HCT116 (cell line): ENCODE measurements around the gene SIGLECL1. TPM values are rescaled to one million over a fixed set of nuclear protein-coding genes. Genes with fewer than 3 reads are reported as not detected.

Experiments used
- ATAC-seq: fragments of 200-7000 bp; cut with Tn5 transposase; 2 replicates; pipeline ENCODE4 v1.9.1; 2020; ENCODE audit warnings: mild to moderate bottlenecking, moderate library complexity
- BruUV-seq: library from RNA; stranded (reverse); fragments of 400-500 nt; replicated peaks from 2 replicates; lab custom pipeline; 2021; lab: Mats Ljungman, UMichigan
- CTCF ChIA-PET: fragments of 300-600 bp; sonication (Branson Sonifier 250); formaldehyde crosslinking; loops from one replicate; lab custom pipeline; 2021; ENCODE audit warnings: antibody characterized with exemption; lab: Charles Lee
- POLR2A ChIA-PET: fragments of 300-600, 350-600 bp; sonication (Branson Sonifier 250); formaldehyde crosslinking; loops from one replicate; lab custom pipeline; 2021; ENCODE audit warnings: antibody characterized with exemption; lab: Charles Lee
- RAD21 ChIA-PET, 2 experiments: fragments of 300-600 bp; sonication (Branson Sonifier 250); formaldehyde crosslinking; loops; one replicate each; lab custom pipeline; 2023; ENCODE audit warnings: low total read pairs in 2 of 2; ENCODE audit not compliant: uncharacterized antibody in 2 of 2, unreplicated experiment in 2 of 2, low non-redundant PET in 1 of 2; lab: Charles Lee
- DNase-seq: peaks from one replicate; pipeline ENCODE4 v3.0.0-alpha.2; 2010; ENCODE audit warnings: low read depth, low spot score
- H2AFZ ChIP-seq: fragments of 200-600 bp; shearing (Covaris generic), sonication (generic); 2 replicates; pipeline ENCODE4 v1.6.1; 2017; ENCODE audit warnings: low read depth, mixed run types, mixed read lengths, antibody characterized with exemption, low read length; ENCODE audit not compliant: poor library complexity, severe bottlenecking
- H3K27ac ChIP-seq: 2 replicates; pipeline ENCODE4 v1.5.1; 2012; ENCODE audit warnings: low read depth, low read length
- H3K27me3 ChIP-seq: fragments of 200-600 bp; sonication (generic); 2 replicates; pipeline ENCODE4 v1.6.1; 2016; ENCODE audit warnings: mixed run types, low read length, mixed read lengths; ENCODE audit not compliant: insufficient read depth
- H3K36me3 ChIP-seq, 2 experiments: fragments of 200-500 bp in 1 of 2; fragments of 200-600 bp in 1 of 2; sonication (Bioruptor generic) in 1 of 2; sonication (generic) in 1 of 2; 2 replicates each; pipeline versions ENCODE4 v1.5.1 to v1.6.1; 2014 to 2016; ENCODE audit warnings: low read length in 2 of 2, inconsistent platforms in 1 of 2, mixed read lengths in 1 of 2, mixed run types in 1 of 2; ENCODE audit not compliant: insufficient read depth in 2 of 2, control insufficient read depth in 1 of 2
- H3K4me1 ChIP-seq, 2 experiments: fragments of 200-600 bp in 1 of 2; sonication (generic) in 1 of 2; 2 replicates each; pipeline versions ENCODE4 v1.5.1 to v1.6.1; 2012 to 2017; ENCODE audit warnings: low read length in 2 of 2, inconsistent platforms in 1 of 2, mild to moderate bottlenecking in 1 of 2, mixed read lengths in 1 of 2, mixed run types in 1 of 2, moderate library complexity in 1 of 2; ENCODE audit not compliant: insufficient read depth in 2 of 2, control insufficient read depth in 1 of 2
- H3K4me2 ChIP-seq: fragments of 200-600 bp; sonication (generic); 2 replicates; pipeline ENCODE4 v1.6.1; 2017; ENCODE audit warnings: mixed run types, low read length, mixed read lengths
- H3K4me3 ChIP-seq, 2 experiments: fragments of 200-600 bp in 1 of 2; sonication (generic) in 1 of 2; replicated peaks in 1 of 2; 2 replicates each; pipeline ENCODE4 v1.5.1; 2011 to 2016; ENCODE audit warnings: low read length in 2 of 2, control low read depth in 1 of 2, low read depth in 1 of 2, mild to moderate bottlenecking in 1 of 2, mixed read lengths in 1 of 2, mixed run types in 1 of 2
- H3K79me2 ChIP-seq: fragments of 200-600 bp; sonication (generic); 2 replicates; pipeline ENCODE4 v1.6.1; 2017; ENCODE audit warnings: mild to moderate bottlenecking, mixed run types, low read length, moderate library complexity, mixed read lengths; ENCODE audit not compliant: insufficient read depth
- H3K9ac ChIP-seq: fragments of 200-600 bp; sonication (generic); 2 replicates; pipeline ENCODE4 v1.6.1; 2016; ENCODE audit warnings: low read length, mixed read lengths
- H3K9me2 ChIP-seq: fragments of 200-600 bp; sonication (generic), shearing (Covaris generic); 2 replicates; pipeline ENCODE4 v1.6.1; 2017; ENCODE audit warnings: mixed run types, mild to moderate bottlenecking, moderate library complexity; ENCODE audit not compliant: insufficient read depth
- H3K9me3 ChIP-seq, 2 experiments: fragments of 200-500 bp in 1 of 2; fragments of 200-600 bp in 1 of 2; sonication (Bioruptor generic) in 1 of 2; sonication (generic) in 1 of 2; 2 replicates each; pipeline ENCODE4 v1.6.1; 2014 to 2017; ENCODE audit warnings: low read length in 2 of 2, mixed read lengths in 2 of 2, inconsistent platforms in 1 of 2, low read depth in 1 of 2, mild to moderate bottlenecking in 1 of 2, mixed run types in 1 of 2, moderate library complexity in 1 of 2; ENCODE audit not compliant: control insufficient read depth in 1 of 2, insufficient read depth in 1 of 2
- H4K20me1 ChIP-seq: fragments of 200-600 bp; sonication (generic), shearing (Covaris generic); 2 replicates; pipeline ENCODE4 v1.6.1; 2017; ENCODE audit warnings: mixed run types, mild to moderate bottlenecking, moderate library complexity; ENCODE audit not compliant: insufficient read depth
- CBX3 ChIP-seq: IDR thresholded peaks from 2 replicates; pipeline ENCODE4 v1.6.1; 2012; ENCODE audit warnings: low read depth
- EGR1 ChIP-seq: IDR thresholded peaks from 2 replicates; pipeline ENCODE4 v1.6.1; 2012; ENCODE audit warnings: low read depth
- ELF1 ChIP-seq: IDR thresholded peaks from 2 replicates; pipeline ENCODE4 v1.6.1; 2012; ENCODE audit warnings: low read depth, borderline replicate concordance
- EZH2 ChIP-seq: fragments of 200-600 bp; sonication (generic); IDR thresholded peaks from 2 replicates; pipeline ENCODE4 v1.6.1; 2017; ENCODE audit warnings: antibody characterized with exemption, mixed run types
- EZH2phosphoT487 ChIP-seq: fragments of 200-600 bp; IDR thresholded peaks from 2 replicates; pipeline ENCODE4 v1.6.1; 2018; ENCODE audit warnings: antibody characterized with exemption, borderline replicate concordance
- JUND ChIP-seq: IDR thresholded peaks from 2 replicates; pipeline ENCODE4 v1.6.1; 2012
- POLR2AphosphoS5 ChIP-seq: IDR thresholded peaks from 2 replicates; pipeline ENCODE4 v1.6.1; 2011; ENCODE audit warnings: mild to moderate bottlenecking, low read depth, low read length, moderate library complexity
- SIN3A ChIP-seq: IDR thresholded peaks from 2 replicates; pipeline ENCODE4 v1.6.1; 2012; ENCODE audit warnings: low read depth
- SP1 ChIP-seq: IDR thresholded peaks from 2 replicates; pipeline ENCODE4 v1.6.1; 2012; ENCODE audit warnings: low read depth
- TCF7L2 ChIP-seq: IDR thresholded peaks from 2 replicates; pipeline ENCODE4 v1.7.0; 2011; ENCODE audit warnings: borderline replicate concordance, inconsistent platforms; ENCODE audit not compliant: insufficient read depth, insufficient read length; ENCODE audit errors: extremely low read depth
- YY1 ChIP-seq: IDR thresholded peaks from 2 replicates; pipeline ENCODE4 v1.6.1; 2011; ENCODE audit warnings: low read length, low read depth, moderate library complexity, mild to moderate bottlenecking; ENCODE audit not compliant: insufficient replicate concordance; ENCODE audit errors: extremely low read depth
- ZFX ChIP-seq: fragments of 450-650 bp; IDR thresholded peaks from 2 replicates; pipeline ENCODE4 v1.6.1; 2017
- intact Hi-C: fragments of 100-400 bp; cut with micrococcal nuclease; formaldehyde crosslinking; loops from 2 replicates; pipeline ENCODE4 v1.10.0; 2022
- total RNA-seq: library from RNA; stranded (reverse); gene quantifications from one replicate; pipeline ENCODE4 v1.2.1, GENCODE V29; 2021; ENCODE audit not compliant: unreplicated experiment
- TF ChIP-seq, protein P1 (sequence below): IDR thresholded peaks from 2 replicates; pipeline ENCODE4 v1.6.1; 2012
- TF ChIP-seq, protein P2 (sequence below), 3 experiments: fragments of 200-600 bp in 1 of 3; sonication (generic) in 1 of 3; IDR thresholded peaks in 2 of 3; conservative IDR thresholded peaks in 1 of 3; 2 replicates each; pipeline ENCODE4 v1.5.1; 2012 to 2017; ENCODE audit warnings: low read depth in 2 of 3, low read length in 2 of 3, antibody characterized with exemption in 1 of 3, borderline replicate concordance in 1 of 3, control low read depth in 1 of 3, mild to moderate bottlenecking in 1 of 3, mixed read lengths in 1 of 3, mixed run types in 1 of 3, moderate library complexity in 1 of 3; ENCODE audit not compliant: insufficient read depth in 1 of 3
- TF ChIP-seq, protein P3 (sequence below): IDR thresholded peaks from 2 replicates; pipeline ENCODE4 v1.6.1; 2011; ENCODE audit warnings: mild to moderate bottlenecking, low read length, moderate library complexity; ENCODE audit not compliant: insufficient replicate concordance; ENCODE audit errors: extremely low read depth
- TF ChIP-seq, protein P4 (sequence below): IDR thresholded peaks from 2 replicates; pipeline ENCODE4 v1.6.1; 2012

SIGLECL1 gene
- total RNA-seq, 1 experiment from 2014 or later, result not detected

DNA sequence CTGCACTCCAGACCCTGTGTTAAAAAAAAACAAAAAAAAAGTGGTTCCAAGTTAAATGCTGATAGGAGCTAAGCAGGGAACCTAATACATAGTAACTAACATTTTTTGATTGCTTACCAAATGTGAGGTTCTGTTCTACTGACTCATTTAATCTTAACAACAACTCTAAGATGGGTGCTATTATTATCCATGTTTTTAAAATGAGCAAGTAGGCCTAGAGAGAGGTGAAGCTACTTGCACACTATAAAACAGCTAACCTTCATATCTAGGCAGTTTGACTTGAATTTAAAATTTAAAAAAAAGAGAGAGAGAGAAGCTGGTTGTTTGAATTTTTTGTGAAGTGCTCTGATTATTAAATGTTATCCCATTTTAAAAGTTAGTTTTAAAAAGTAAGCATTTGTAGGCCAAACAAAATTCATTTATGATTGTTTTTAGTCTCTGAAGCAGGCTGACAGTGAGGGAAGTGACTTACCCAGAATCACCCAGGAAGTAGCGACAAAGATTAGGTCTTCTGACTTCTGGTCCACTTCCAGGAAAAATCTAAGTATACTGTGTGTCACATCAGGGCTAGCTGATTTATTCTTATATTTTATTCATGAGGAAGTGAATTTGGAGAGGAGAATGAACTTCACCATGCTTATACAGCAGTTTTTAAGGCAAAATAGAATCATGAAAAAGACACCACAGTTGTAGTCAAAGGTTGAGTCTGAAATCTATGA, 2.4 kb downstream of the SIGLECL1 start:
- intact Hi-C loops, result no loop called here
- no peaks in the 10 kb centered on the region for H4K20me1 ChIP-seq
- POLR2A ChIA-PET, result no interaction called here
- BruUV-seq, result no TSS peak
- no peak overlapping the region for H3K9ac ChIP-seq
- no peak overlapping the region for H3K4me2 ChIP-seq
- no peaks in the 10 kb centered on the region for H3K9me2 ChIP-seq
- no peak for ATAC-seq
- H3K36me3 ChIP-seq, result no peaks in the 10 kb centered on the region
- CTCF ChIA-PET, result no interaction called here
- DNase-seq, result no peak
- H3K4me3 ChIP-seq, result no peak overlapping the region
- H3K4me1 ChIP-seq, result no peaks in the 10 kb centered on the region; a peak in 1 of 4 replicates
- H3K27ac ChIP-seq, result no peak overlapping the region
- RAD21 ChIA-PET, result no interaction called here
- H2AFZ ChIP-seq, result no peak overlapping the region
- TF ChIP-seq POLR2AphosphoS5, result no peak
- TF ChIP-seq, protein P1, sequence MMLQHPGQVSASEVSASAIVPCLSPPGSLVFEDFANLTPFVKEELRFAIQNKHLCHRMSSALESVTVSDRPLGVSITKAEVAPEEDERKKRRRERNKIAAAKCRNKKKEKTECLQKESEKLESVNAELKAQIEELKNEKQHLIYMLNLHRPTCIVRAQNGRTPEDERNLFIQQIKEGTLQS, result no peak
- H3K9me3 ChIP-seq, result no peaks in the 10 kb centered on the region
- no peaks in the 10 kb centered on the region for H3K27me3 ChIP-seq
- no peaks in the 10 kb centered on the region for H3K79me2 ChIP-seq

DNA sequence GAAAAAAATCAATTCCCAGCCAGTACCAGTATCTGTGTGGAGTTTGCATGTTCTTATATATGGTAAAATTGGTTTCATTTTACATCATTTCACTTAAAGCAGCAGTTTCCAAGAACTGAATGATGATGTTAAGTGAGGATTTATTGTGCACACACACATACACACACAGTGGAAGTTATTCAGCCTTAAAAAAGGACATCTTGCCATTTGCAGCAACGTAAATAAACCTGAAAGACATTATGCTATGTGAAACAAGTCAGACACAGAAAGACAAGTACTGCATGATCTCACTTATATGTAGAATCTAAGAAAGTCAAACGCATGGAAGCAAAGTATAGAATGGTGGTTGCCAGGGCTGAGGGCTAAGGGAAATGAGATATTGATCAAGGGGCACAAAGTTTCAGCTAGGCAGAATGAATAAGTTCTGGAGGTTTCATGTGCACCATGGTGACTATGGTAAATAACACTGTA, 5.3 kb downstream of the SIGLECL1 start:
- no peak overlapping the region for H3K27ac ChIP-seq
- CTCF ChIA-PET, result no interaction called here
- no peaks in the 10 kb centered on the region for H3K9me2 ChIP-seq
- DNase-seq, result no peak
- POLR2A ChIA-PET, result no interaction called here
- BruUV-seq, result no TSS peak
- H4K20me1 ChIP-seq, result no peaks in the 10 kb centered on the region
- no peaks in the 10 kb centered on the region for H3K79me2 ChIP-seq
- intact Hi-C loops, result loop anchor here (1.0 kb wide), 1 partner anchor 124 kb away; no protein-coding TSS in a partner anchor
- no peak for ATAC-seq
- no peak overlapping the region for H3K4me3 ChIP-seq
- H3K27me3 ChIP-seq, result no peaks in the 10 kb centered on the region; the same call in 1 of the 2 replicates
- H3K4me1 ChIP-seq, result no peaks in the 10 kb centered on the region; a peak in 1 of 4 replicates
- no peaks in the 10 kb centered on the region for H3K9me3 ChIP-seq
- H2AFZ ChIP-seq, result no peak overlapping the region
- H3K4me2 ChIP-seq, result no peak overlapping the region
- RAD21 ChIA-PET, result no interaction called here
- no peaks in the 10 kb centered on the region for H3K36me3 ChIP-seq
- H3K9ac ChIP-seq, result no peak overlapping the region
- TF ChIP-seq ZFX (no peak), EGR1 (no peak), POLR2AphosphoS5 (no peak), JUND (no peak), TCF7L2 (no peak), YY1 (no peak), EZH2phosphoT487 (no peak), EZH2 (no peak), SIN3A (no peak), CBX3 (no peak), SP1 (no peak), ELF1 (no peak)
- TF ChIP-seq, protein P2, sequence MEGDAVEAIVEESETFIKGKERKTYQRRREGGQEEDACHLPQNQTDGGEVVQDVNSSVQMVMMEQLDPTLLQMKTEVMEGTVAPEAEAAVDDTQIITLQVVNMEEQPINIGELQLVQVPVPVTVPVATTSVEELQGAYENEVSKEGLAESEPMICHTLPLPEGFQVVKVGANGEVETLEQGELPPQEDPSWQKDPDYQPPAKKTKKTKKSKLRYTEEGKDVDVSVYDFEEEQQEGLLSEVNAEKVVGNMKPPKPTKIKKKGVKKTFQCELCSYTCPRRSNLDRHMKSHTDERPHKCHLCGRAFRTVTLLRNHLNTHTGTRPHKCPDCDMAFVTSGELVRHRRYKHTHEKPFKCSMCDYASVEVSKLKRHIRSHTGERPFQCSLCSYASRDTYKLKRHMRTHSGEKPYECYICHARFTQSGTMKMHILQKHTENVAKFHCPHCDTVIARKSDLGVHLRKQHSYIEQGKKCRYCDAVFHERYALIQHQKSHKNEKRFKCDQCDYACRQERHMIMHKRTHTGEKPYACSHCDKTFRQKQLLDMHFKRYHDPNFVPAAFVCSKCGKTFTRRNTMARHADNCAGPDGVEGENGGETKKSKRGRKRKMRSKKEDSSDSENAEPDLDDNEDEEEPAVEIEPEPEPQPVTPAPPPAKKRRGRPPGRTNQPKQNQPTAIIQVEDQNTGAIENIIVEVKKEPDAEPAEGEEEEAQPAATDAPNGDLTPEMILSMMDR (IDR thresholded peaks at IDR 0.05 in 2 of 3, conservative IDR thresholded peaks at IDR 0.05 in 1 of 3; ENCODE audit: borderline replicate concordance in 1 of 3, insufficient read depth in 1 of 3, low read depth in 2 of 3, low read length in 2 of 3), result no peak
- TF ChIP-seq, protein P3, sequence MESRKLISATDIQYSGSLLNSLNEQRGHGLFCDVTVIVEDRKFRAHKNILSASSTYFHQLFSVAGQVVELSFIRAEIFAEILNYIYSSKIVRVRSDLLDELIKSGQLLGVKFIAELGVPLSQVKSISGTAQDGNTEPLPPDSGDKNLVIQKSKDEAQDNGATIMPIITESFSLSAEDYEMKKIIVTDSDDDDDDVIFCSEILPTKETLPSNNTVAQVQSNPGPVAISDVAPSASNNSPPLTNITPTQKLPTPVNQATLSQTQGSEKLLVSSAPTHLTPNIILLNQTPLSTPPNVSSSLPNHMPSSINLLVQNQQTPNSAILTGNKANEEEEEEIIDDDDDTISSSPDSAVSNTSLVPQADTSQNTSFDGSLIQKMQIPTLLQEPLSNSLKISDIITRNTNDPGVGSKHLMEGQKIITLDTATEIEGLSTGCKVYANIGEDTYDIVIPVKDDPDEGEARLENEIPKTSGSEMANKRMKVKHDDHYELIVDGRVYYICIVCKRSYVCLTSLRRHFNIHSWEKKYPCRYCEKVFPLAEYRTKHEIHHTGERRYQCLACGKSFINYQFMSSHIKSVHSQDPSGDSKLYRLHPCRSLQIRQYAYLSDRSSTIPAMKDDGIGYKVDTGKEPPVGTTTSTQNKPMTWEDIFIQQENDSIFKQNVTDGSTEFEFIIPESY, result no peak
- TF ChIP-seq, protein P4, sequence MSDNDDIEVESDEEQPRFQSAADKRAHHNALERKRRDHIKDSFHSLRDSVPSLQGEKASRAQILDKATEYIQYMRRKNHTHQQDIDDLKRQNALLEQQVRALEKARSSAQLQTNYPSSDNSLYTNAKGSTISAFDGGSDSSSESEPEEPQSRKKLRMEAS, result no peak
